PC-3 (cell line): ENCODE data around the gene ZNF350. TPM values are rescaled to one million over a fixed set of nuclear protein-coding genes. Genes with fewer than 3 reads are reported as not detected.

Source experiments
- ATAC-seq: fragments of 200-7000 bp; cut with Tn5 transposase; 2 replicates; pipeline ENCODE4 v1.9.1; 2020; ENCODE audit warnings: mild to moderate bottlenecking, moderate library complexity
- BruUV-seq: library from RNA; stranded (reverse); fragments of 400-500 nt; replicated peaks from 2 replicates; lab custom pipeline; 2021; lab: Mats Ljungman, UMichigan
- CTCF ChIA-PET: fragments of 300-600 bp; sonication (Branson Sonifier 250); formaldehyde crosslinking; loops from one replicate; lab custom pipeline; 2022; ENCODE audit warnings: antibody characterized with exemption; lab: Charles Lee
- POLR2A ChIA-PET: fragments of 300-600 bp; sonication (Branson Sonifier 250); formaldehyde crosslinking; loops from one replicate; lab custom pipeline; 2022; ENCODE audit warnings: antibody characterized with exemption; ENCODE audit not compliant: unreplicated experiment; lab: Charles Lee
- DNase-seq: peaks from one replicate; pipeline ENCODE4 v3.0.0-alpha.2; 2015
- H2AFZ ChIP-seq: fragments of 300-600 bp; sonication (generic); 2 replicates; pipeline ENCODE4 v1.6.0; 2016; ENCODE audit warnings: antibody characterized with exemption, low read length
- H3F3A ChIP-seq: fragments of 300-600 bp; sonication (generic); one replicate; pipeline ENCODE4 v1.6.0; 2017; ENCODE audit warnings: antibody characterized with exemption, low read length, control low read depth, mild to moderate bottlenecking; ENCODE audit not compliant: unreplicated experiment
- H3K27ac ChIP-seq: fragments of 300-600 bp; sonication (generic); 2 replicates; pipeline ENCODE4 v1.5.1; 2016; ENCODE audit warnings: mild to moderate bottlenecking, low read length
- H3K27me3 ChIP-seq: fragments of 300-600 bp; sonication (generic); 2 replicates; pipeline ENCODE4 v1.6.1; 2016; ENCODE audit warnings: low read length, mixed read lengths
- H3K36me3 ChIP-seq: fragments of 300-600 bp; sonication (generic); 2 replicates; pipeline ENCODE4 v1.6.1; 2016; ENCODE audit warnings: low read depth, mixed run types, low read length, mixed read lengths
- H3K4me1 ChIP-seq: fragments of 300-600 bp; sonication (generic); 2 replicates; pipeline ENCODE4 v1.5.1; 2016; ENCODE audit warnings: low read length; ENCODE audit not compliant: insufficient read depth
- H3K4me2 ChIP-seq: fragments of 300-600 bp; sonication (generic); 2 replicates; pipeline ENCODE4 v1.6.0; 2016; ENCODE audit warnings: low read length
- H3K4me3 ChIP-seq: fragments of 300-600 bp; sonication (generic); 2 replicates; pipeline ENCODE4 v1.5.1; 2016; ENCODE audit warnings: mild to moderate bottlenecking, low read length, mixed read lengths
- H3K79me2 ChIP-seq: fragments of 300-600 bp; sonication (generic); 2 replicates; pipeline ENCODE4 v1.6.1; 2017; ENCODE audit warnings: low read length, mixed read lengths
- H3K9ac ChIP-seq: fragments of 300-600 bp; sonication (generic); 2 replicates; pipeline ENCODE4 v1.6.0; 2016; ENCODE audit warnings: mild to moderate bottlenecking, low read length
- H3K9me2 ChIP-seq: fragments of 300-600 bp; sonication (generic); replicated peaks from 2 replicates; pipeline ENCODE4 v1.6.1; 2016; ENCODE audit warnings: mixed run types, low read length, mixed read lengths
- H3K9me3 ChIP-seq: fragments of 300-600 bp; sonication (generic); 2 replicates; pipeline ENCODE4 v1.6.1; 2016; ENCODE audit warnings: low read length, mixed read lengths
- H4K20me1 ChIP-seq: fragments of 300-600 bp; sonication (generic); 2 replicates; pipeline ENCODE4 v1.6.1; 2016; ENCODE audit warnings: low read length, mixed read lengths
- EZH2 ChIP-seq: fragments of 300-600 bp; sonication (generic); IDR thresholded peaks from one replicate; pipeline ENCODE4 v1.6.1; 2017; ENCODE audit warnings: antibody characterized with exemption, mild to moderate bottlenecking, low read length; ENCODE audit not compliant: unreplicated experiment
- EZH2phosphoT487 ChIP-seq: fragments of 300-600 bp; sonication (generic); IDR thresholded peaks from 2 replicates; pipeline ENCODE4 v1.6.1; 2018; ENCODE audit warnings: mild to moderate bottlenecking, antibody characterized with exemption, low read length, borderline replicate concordance
- intact Hi-C: fragments of 100-400 bp; cut with micrococcal nuclease; formaldehyde crosslinking; loops from 2 replicates; pipeline ENCODE4 v1.9.0; 2023
- total RNA-seq: library from RNA; depleted of rRNA; stranded (reverse); fragments of >200 nt; gene quantifications from 2 replicates; pipeline ENCODE4 v1.2.3, GENCODE V29; 2014
- TF ChIP-seq, protein P1 (sequence below): fragments of 300-600 bp; sonication (generic); conservative IDR thresholded peaks from 2 replicates; pipeline ENCODE4 v1.5.1; 2017; ENCODE audit warnings: antibody characterized with exemption, low read depth, mild to moderate bottlenecking, low read length

Gene ZNF350
- total RNA-seq, 1 experiment from 2014 or later = 6.2 TPM

DNA sequence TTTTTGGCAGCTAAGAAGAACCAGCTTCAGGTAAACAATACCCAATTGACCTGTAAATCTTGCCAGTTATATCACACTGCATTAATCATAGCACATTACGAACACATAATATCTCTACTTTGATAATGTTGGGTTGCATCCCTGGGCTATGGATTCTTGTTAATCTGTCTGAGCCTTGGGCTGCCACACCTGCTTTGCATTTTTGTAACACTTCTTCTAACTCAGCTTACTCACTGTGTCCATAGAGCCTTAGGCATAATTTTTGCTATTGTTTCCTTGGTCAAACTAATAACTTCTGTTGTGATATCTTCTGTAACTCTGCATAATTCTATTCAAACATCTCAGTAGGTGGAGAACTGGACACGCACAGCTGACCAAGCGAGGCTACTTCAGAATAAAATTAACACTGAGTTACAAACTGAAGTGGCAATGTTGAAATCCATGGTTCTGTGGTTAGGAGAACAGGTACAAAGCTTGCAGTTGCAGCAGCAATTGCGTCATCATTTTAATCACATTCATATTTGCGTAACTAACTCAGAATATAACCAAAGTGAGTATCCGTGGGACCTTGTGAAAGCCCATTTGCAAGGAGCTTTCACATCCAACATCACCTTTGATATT is 6.4 kb downstream of the ZNF350 start:
- no peaks in the 10 kb centered on the region for H3F3A ChIP-seq
- no peak for DNase-seq
- ATAC-seq = no peak
- peaks cover 34% of the 10 kb centered on the region for H3K79me2 ChIP-seq
- POLR2A ChIA-PET = no interaction called here
- TF ChIP-seq EZH2 = no peak
- TF ChIP-seq, protein P1, sequence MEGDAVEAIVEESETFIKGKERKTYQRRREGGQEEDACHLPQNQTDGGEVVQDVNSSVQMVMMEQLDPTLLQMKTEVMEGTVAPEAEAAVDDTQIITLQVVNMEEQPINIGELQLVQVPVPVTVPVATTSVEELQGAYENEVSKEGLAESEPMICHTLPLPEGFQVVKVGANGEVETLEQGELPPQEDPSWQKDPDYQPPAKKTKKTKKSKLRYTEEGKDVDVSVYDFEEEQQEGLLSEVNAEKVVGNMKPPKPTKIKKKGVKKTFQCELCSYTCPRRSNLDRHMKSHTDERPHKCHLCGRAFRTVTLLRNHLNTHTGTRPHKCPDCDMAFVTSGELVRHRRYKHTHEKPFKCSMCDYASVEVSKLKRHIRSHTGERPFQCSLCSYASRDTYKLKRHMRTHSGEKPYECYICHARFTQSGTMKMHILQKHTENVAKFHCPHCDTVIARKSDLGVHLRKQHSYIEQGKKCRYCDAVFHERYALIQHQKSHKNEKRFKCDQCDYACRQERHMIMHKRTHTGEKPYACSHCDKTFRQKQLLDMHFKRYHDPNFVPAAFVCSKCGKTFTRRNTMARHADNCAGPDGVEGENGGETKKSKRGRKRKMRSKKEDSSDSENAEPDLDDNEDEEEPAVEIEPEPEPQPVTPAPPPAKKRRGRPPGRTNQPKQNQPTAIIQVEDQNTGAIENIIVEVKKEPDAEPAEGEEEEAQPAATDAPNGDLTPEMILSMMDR = no peak
- TF ChIP-seq EZH2phosphoT487 = no peak
- H3K4me2 ChIP-seq = no peak overlapping the region
- H3K9me2 ChIP-seq = no peaks in the 10 kb centered on the region
- peaks cover 94% of the 10 kb centered on the region for H3K36me3 ChIP-seq
- no peak overlapping the region for H2AFZ ChIP-seq
- H3K9ac ChIP-seq = no peak overlapping the region
- CTCF ChIA-PET = no interaction called here
- H3K4me1 ChIP-seq = no peaks in the 10 kb centered on the region
- no peak overlapping the region for H3K27ac ChIP-seq
- intact Hi-C loops = no loop called here
- BruUV-seq = no TSS peak
- no peak overlapping the region for H3K4me3 ChIP-seq
- H3K27me3 ChIP-seq = no peaks in the 10 kb centered on the region
- peaks cover 80% of the 10 kb centered on the region for H3K9me3 ChIP-seq
- no peaks in the 10 kb centered on the region for H4K20me1 ChIP-seq

DNA sequence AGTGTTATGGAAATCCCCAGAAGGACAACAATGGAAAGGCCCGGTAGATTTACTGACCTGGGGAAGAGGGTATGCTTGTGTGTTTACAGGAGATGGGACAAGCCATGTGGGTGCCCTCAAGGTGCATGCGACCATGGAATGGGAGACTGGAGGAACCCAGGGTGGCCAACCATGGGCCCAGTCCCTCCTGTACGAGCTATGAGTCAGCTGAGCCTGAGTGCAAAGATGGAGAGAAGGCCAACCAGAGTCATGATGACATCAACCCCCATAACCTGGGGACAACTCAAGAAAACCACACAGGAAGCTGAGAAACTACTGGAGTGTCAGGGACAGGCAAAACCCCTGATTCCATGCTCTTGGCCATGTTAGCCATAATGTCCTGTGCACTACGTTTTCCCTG is 7.8 kb downstream of the ZNF350 start:
- CTCF ChIA-PET = no interaction called here
- Histone ChIP-seq H3K27ac (no peak overlapping the region), H2AFZ (no peak overlapping the region), H3F3A (no peaks in the 10 kb centered on the region), H4K20me1 (no peaks in the 10 kb centered on the region), H3K27me3 (no peaks in the 10 kb centered on the region), H3K79me2 (peaks cover 21% of the 10 kb centered on the region), H3K36me3 (peaks cover 97% of the 10 kb centered on the region), H3K9ac (no peak overlapping the region), H3K9me2 (no peaks in the 10 kb centered on the region), H3K9me3 (peaks cover 81% of the 10 kb centered on the region), H3K4me2 (no peak overlapping the region), H3K4me1 (no peaks in the 10 kb centered on the region), H3K4me3 (no peak overlapping the region)
- intact Hi-C loops = no loop called here
- TF ChIP-seq, protein P1 = no peak
- TF ChIP-seq EZH2 = no peak
- TF ChIP-seq EZH2phosphoT487 = no peak
- BruUV-seq = no TSS peak
- POLR2A ChIA-PET = no interaction called here
- DNase-seq (no peak), ATAC-seq (no peak)

DNA sequence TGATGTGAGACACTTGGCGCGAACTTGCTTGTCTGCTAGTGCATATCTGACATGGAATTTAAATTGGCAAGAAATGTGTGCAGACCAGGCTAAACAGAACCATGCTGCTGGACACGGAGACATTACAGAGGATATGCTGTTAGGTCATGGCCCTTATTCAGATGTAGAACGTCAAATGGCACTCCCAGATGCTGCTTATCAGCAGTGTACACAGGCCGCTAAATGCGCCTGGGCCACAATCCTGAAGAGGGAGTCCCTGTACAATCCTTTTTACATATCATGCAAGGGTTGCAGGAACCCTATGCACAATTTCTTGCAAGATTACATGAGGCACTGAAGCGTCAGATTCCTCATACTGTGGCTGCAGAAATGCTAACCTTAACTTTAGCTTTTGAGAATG is 9.3 kb downstream of the ZNF350 start:
- H3K9me3 ChIP-seq = peaks cover 76% of the 10 kb centered on the region
- no peaks in the 10 kb centered on the region for H3F3A ChIP-seq
- no peak overlapping the region for H2AFZ ChIP-seq
- no peaks in the 10 kb centered on the region for H3K4me1 ChIP-seq
- ChIA-PET POLR2A (no interaction called here), CTCF (no interaction called here)
- no TSS peak for BruUV-seq
- H4K20me1 ChIP-seq = no peaks in the 10 kb centered on the region
- no peak overlapping the region for H3K9ac ChIP-seq
- peaks cover 97% of the 10 kb centered on the region for H3K36me3 ChIP-seq
- no peak overlapping the region for H3K4me2 ChIP-seq
- peaks cover 11% of the 10 kb centered on the region for H3K79me2 ChIP-seq
- intact Hi-C loops = no loop called here
- H3K9me2 ChIP-seq = no peaks in the 10 kb centered on the region
- DNase-seq (no peak), ATAC-seq (no peak)
- no peaks in the 10 kb centered on the region for H3K27me3 ChIP-seq
- no peak overlapping the region; the same call in 1 of the 2 replicates for H3K4me3 ChIP-seq
- H3K27ac ChIP-seq = no peak overlapping the region
- TF ChIP-seq EZH2phosphoT487 = no peak
- TF ChIP-seq, protein P1 = no peak
- TF ChIP-seq EZH2 = no peak
